HepG2 (cell line): ENCODE measurements around the gene GSTP1. TPM values are rescaled to one million over a fixed set of nuclear protein-coding genes. Genes with fewer than 3 reads are reported as not detected.

Experiments
- ATF7 ChIP-seq, 2 experiments: fragments of 450-650 bp in 1 of 2; sonication (generic) in 1 of 2; formaldehyde crosslinking in 1 of 2; IDR thresholded peaks; 2 replicates each; pipeline versions ENCODE4 v1.4.0 to v1.6.1; 2016 to 2020; ENCODE audit warnings: antibody characterized with exemption in 1 of 2, mild to moderate bottlenecking in 1 of 2, missing genetic modification reagents in 1 of 2
- CEBPZ ChIP-seq: IDR thresholded peaks from 2 replicates; pipeline ENCODE4 v1.6.1; 2012; ENCODE audit warnings: low read length, improper control_type of control experiment
- CREB1 ChIP-seq, 2 experiments: fragments of 450-650 bp in 1 of 2; IDR thresholded peaks; 2 replicates each; pipeline ENCODE4 v1.6.1; 2016 to 2017; ENCODE audit warnings: control low read depth in 1 of 2, mild to moderate bottlenecking in 1 of 2, missing compliant biosample characterization in 1 of 2, missing genetic modification characterization in 1 of 2
- HNF1B ChIP-seq: sonication (generic); formaldehyde crosslinking; IDR thresholded peaks from 2 replicates; pipeline ENCODE4 v1.5.1; 2020; ENCODE audit warnings: mild to moderate bottlenecking, moderate library complexity, missing genetic modification reagents
- HNF4A ChIP-seq: sonication (generic); formaldehyde crosslinking; IDR thresholded peaks from 2 replicates; pipeline ENCODE4 v1.4.0; 2020; ENCODE audit warnings: missing genetic modification reagents
- KDM2A ChIP-seq: sonication (generic); formaldehyde crosslinking; IDR thresholded peaks from 2 replicates; pipeline ENCODE4 v1.4.0; 2020; ENCODE audit warnings: low read depth, missing genetic modification reagents, borderline replicate concordance
- MED1 ChIP-seq: sonication (generic); formaldehyde crosslinking; IDR thresholded peaks from 2 replicates; pipeline ENCODE4 v1.4.0; 2020; ENCODE audit warnings: missing genetic modification reagents
- MYPOP ChIP-seq: sonication (generic); formaldehyde crosslinking; IDR thresholded peaks from 2 replicates; pipeline ENCODE4 v1.8.1; 2023; ENCODE audit warnings: mild to moderate bottlenecking, moderate library complexity, missing genetic modification reagents
- RXRB ChIP-seq: IDR thresholded peaks from 2 replicates; pipeline ENCODE4 v1.6.1; 2016; ENCODE audit warnings: borderline replicate concordance, missing genetic modification reagents, missing compliant biosample characterization
- SIX4 ChIP-seq: sonication (generic); formaldehyde crosslinking; IDR thresholded peaks from 2 replicates; pipeline ENCODE4 v1.4.0; 2020; ENCODE audit warnings: missing genetic modification reagents
- SP1 ChIP-seq, 2 experiments: fragments of 450-650 bp in 1 of 2; sonication (generic) in 1 of 2; formaldehyde crosslinking in 1 of 2; IDR thresholded peaks; 2 replicates each; pipeline versions ENCODE4 v1.4.0 to v1.6.1; 2016 to 2020; ENCODE audit warnings: missing genetic modification reagents in 1 of 2
- THAP11 ChIP-seq: IDR thresholded peaks from 2 replicates; pipeline ENCODE4 v1.6.1; 2016; ENCODE audit warnings: missing biosample characterization, missing genetic modification reagents
- YEATS2 ChIP-seq: sonication (generic); formaldehyde crosslinking; IDR thresholded peaks from 2 replicates; pipeline ENCODE4 v1.4.0; 2020; ENCODE audit warnings: missing genetic modification reagents, borderline replicate concordance
- ZFP91 ChIP-seq: sonication (generic); formaldehyde crosslinking; IDR thresholded peaks from 2 replicates; pipeline ENCODE4 v1.9.0; 2022; ENCODE audit warnings: missing genetic modification reagents, mild to moderate bottlenecking, borderline replicate concordance
- ZFY ChIP-seq: sonication (generic); formaldehyde crosslinking; IDR thresholded peaks from 2 replicates; pipeline ENCODE4 v1.4.0; 2020; ENCODE audit warnings: missing genetic modification reagents
- ZGPAT ChIP-seq: IDR thresholded peaks from 2 replicates; pipeline ENCODE4 v1.6.1; 2016; ENCODE audit warnings: mild to moderate bottlenecking
- ZNF124 ChIP-seq: sonication (generic); formaldehyde crosslinking; IDR thresholded peaks from 2 replicates; pipeline ENCODE4 v1.4.0; 2020; ENCODE audit warnings: missing genetic modification reagents
- ZNF547 ChIP-seq: sonication (generic); formaldehyde crosslinking; IDR thresholded peaks from 2 replicates; pipeline ENCODE4 v1.5.1; 2020; ENCODE audit warnings: mild to moderate bottlenecking, missing genetic modification reagents
- ZSCAN9 ChIP-seq: IDR thresholded peaks from 2 replicates; pipeline ENCODE4 v1.6.1; 2016; ENCODE audit warnings: borderline replicate concordance
- polyA plus RNA-seq, 8 experiments: library from polyadenylated mRNA; depleted of rRNA in 3 of 8; stranded (reverse) in 7 of 8; unstranded in 1 of 8; fragments of >200 nt; fragmentation: Illumina TruSeq in 4 of 8; extraction: Trizol in 4 of 8; gene quantifications; 2 replicates each; pipeline versions ENCODE4 v1.2.1 to v1.2.3, GENCODE V29; 2011 to 2016; ENCODE audit warnings: low read depth in 4 of 8, missing spikeins in 1 of 8, mixed read lengths in 1 of 8; ENCODE audit not compliant: insufficient read depth in 1 of 8
- total RNA-seq, 5 experiments: library from RNA; depleted of rRNA; stranded (reverse); fragments of >200 nt; fragmentation: Illumina TruSeq; extraction: Trizol; gene quantifications; 2 replicates each; pipeline ENCODE4 v1.2.3, GENCODE V29; 2016; ENCODE audit warnings: low read depth in 1 of 5

The GSTP1 gene
- total and polyA plus RNA-seq, 2 of the 13 experiments (the other 11 are each of a cell fraction or from before 2014, with no cell fraction given): not detected

GRCh38 chr11:67572747-67573419, 10.7 kb upstream of the GSTP1 start (continued):
- TF ChIP-seq ZNF124 (CRISPR knock-in tag): peak; percentile 46; the same call in 1 of the 2 replicates
- no peak for TF ChIP-seq SIX4 (CRISPR knock-in tag)
- 0 out of 2 replicates have a peak, but pooled peaks have one; percentile 42 for TF ChIP-seq HNF1B (CRISPR knock-in tag)
- TF ChIP-seq CREB1 (IDR thresholded peaks at IDR 0.05): peak; percentile 76
- TF ChIP-seq CREB1 (CRISPR knock-in tag; IDR thresholded peaks at IDR 0.05): peak; percentile 57
- TF ChIP-seq HNF4A (CRISPR knock-in tag): 0 out of 2 replicates have a peak, but pooled peaks have one; percentile 10
- peak; percentile 18; the same call in 1 of the 2 replicates for TF ChIP-seq ZGPAT
- peak; percentile 62; the same call in 1 of the 2 replicates for TF ChIP-seq MYPOP (CRISPR knock-in tag)
- peak; percentile 67; the same call in 1 of the 2 replicates for TF ChIP-seq KDM2A
- no peak for TF ChIP-seq ZFY (CRISPR knock-in tag)
- 0 out of 2 replicates have a peak, but pooled peaks have one; percentile 4 for TF ChIP-seq MED1 (CRISPR knock-in tag)
- TF ChIP-seq YEATS2 (CRISPR knock-in tag): peak; percentile 36; the same call in 1 of the 2 replicates
- TF ChIP-seq SP1 (IDR thresholded peaks at IDR 0.05): no peak
- TF ChIP-seq SP1 (CRISPR knock-in tag; IDR thresholded peaks at IDR 0.05): 0 out of 2 replicates have a peak, but pooled peaks have one; percentile 27
- TF ChIP-seq ATF7 (IDR thresholded peaks at IDR 0.05): peak; percentile 66
- no peak for TF ChIP-seq ATF7 (CRISPR knock-in tag; IDR thresholded peaks at IDR 0.05)
- TF ChIP-seq THAP11 (CRISPR knock-in tag): peak; percentile 71
- TF ChIP-seq ZFP91 (CRISPR knock-in tag): 0 out of 2 replicates have a peak, but pooled peaks have one; percentile 21
- TF ChIP-seq RXRB (CRISPR knock-in tag): peak; percentile 12; the same call in 1 of the 2 replicates
- TF ChIP-seq CEBPZ: no peak
- TF ChIP-seq ZNF547: 0 out of 2 replicates have a peak, but pooled peaks have one; percentile 28
- 0 out of 2 replicates have a peak, but pooled peaks have one; percentile 37 for TF ChIP-seq ZSCAN9 (CRISPR knock-in tag)
